BJ (cell line): ENCODE data around the gene USH2A. TPM values are rescaled to one million over a fixed set of nuclear protein-coding genes. Genes with fewer than 3 reads are reported as not detected.
A peak's percentile ranks its signal among the peaks of the same experiment; 100 is the strongest.

Experiments used
- CTCF ChIA-PET: fragments of 350-600 bp; formaldehyde crosslinking; extraction: SDS; loops from one replicate; lab custom pipeline; 2021; ENCODE audit warnings: antibody characterized with exemption, inconsistent platforms; lab: Yijun Ruan, JAX
- POLR2A ChIA-PET: fragments of 300-600 bp; sonication (Branson Sonifier 250); formaldehyde crosslinking; extraction: SDS; loops from one replicate; lab custom pipeline; 2021; ENCODE audit warnings: antibody characterized with exemption; lab: Charles Lee
- DNase-seq: peaks from one replicate; pipeline ENCODE4 v3.0.0-alpha.2; 2011; ENCODE audit warnings: low read depth
- H3K27me3 ChIP-seq: 2 replicates; pipeline ENCODE4 v1.6.0; 2011; ENCODE audit warnings: low read length; ENCODE audit not compliant: control insufficient read depth, insufficient read depth
- H3K36me3 ChIP-seq: 2 replicates; pipeline ENCODE4 v1.5.1; 2011; ENCODE audit warnings: low read length; ENCODE audit not compliant: control insufficient read depth, insufficient read depth
- H3K4me3 ChIP-seq: 2 replicates; pipeline ENCODE4 v1.5.1; 2011; ENCODE audit warnings: low read depth, mild to moderate bottlenecking, control low read depth, low read length
- CTCF ChIP-seq: IDR thresholded peaks from 2 replicates; pipeline ENCODE4 v1.5.1; 2011; ENCODE audit warnings: low read depth, mild to moderate bottlenecking, control low read depth, inconsistent platforms, low read length, moderate library complexity; ENCODE audit not compliant: insufficient read depth
- polyA plus RNA-seq: library from polyadenylated mRNA; depleted of rRNA; stranded (reverse); fragments of >200 nt; gene quantifications from 2 replicates; pipeline ENCODE4 v1.2.3, GENCODE V29; 2011

USH2A gene
- polyA plus RNA-seq, 1 experiment = under 0.01 TPM

GRCh38 chr1:215794156-215794555, 629.1 kb downstream of the USH2A start:
- Histone ChIP-seq H3K4me3 (no peak overlapping the region), H3K27me3 (no peaks in the 10 kb centered on the region), H3K36me3 (no peaks in the 10 kb centered on the region)
- ChIA-PET POLR2A (no interaction called here), CTCF (interaction anchor here (1.0 kb wide), 1 partner anchor 15 kb away, joined by 3 read pairs; no protein-coding TSS in a partner anchor)
- no peak for TF ChIP-seq CTCF
- no peak for DNase-seq

GRCh38 chr1:215793180-215793579, 630.1 kb downstream of the USH2A start:
- TF ChIP-seq CTCF = peak; percentile 46
- ChIA-PET CTCF (interaction anchor here (1.0 kb wide), 1 partner anchor 16 kb away, joined by 3 read pairs; no protein-coding TSS in a partner anchor), POLR2A (no interaction called here)
- no peak overlapping the region for H3K4me3 ChIP-seq
- no peaks in the 10 kb centered on the region for H3K27me3 ChIP-seq
- peak; percentile 89 for DNase-seq
- H3K36me3 ChIP-seq = no peaks in the 10 kb centered on the region

- CTCF ChIA-PET = interaction anchor here (1.6 kb wide), 1 partner anchor 38 kb away, joined by 3 read pairs; no protein-coding TSS in a partner anchor
- H3K27me3 ChIP-seq = no peaks in the 10 kb centered on the region
- POLR2A ChIA-PET = no interaction called here
- no peak overlapping the region for H3K4me3 ChIP-seq
- no peak for TF ChIP-seq CTCF
- H3K36me3 ChIP-seq = no peaks in the 10 kb centered on the region
- no peak for DNase-seq
Observed at GRCh38 chr1:215792446-215792845, 630.8 kb downstream of the USH2A start.

- H3K27me3 ChIP-seq = no peaks in the 10 kb centered on the region
- no peak for TF ChIP-seq CTCF
- no peaks in the 10 kb centered on the region for H3K36me3 ChIP-seq
- DNase-seq = no peak
- H3K4me3 ChIP-seq = no peak overlapping the region
- ChIA-PET CTCF (interaction anchor here (0.8 to 1.0 kb wide), 2 partner anchors 29 to 76 kb away, joined by 3 read pairs; no protein-coding TSS in a partner anchor), POLR2A (no interaction called here)
Observed at GRCh38 chr1:215789981-215790380, 633.3 kb downstream of the USH2A start.

GRCh38 chr1:215786997-215787396, 636.3 kb downstream of the USH2A start:
- H3K36me3 ChIP-seq = no peaks in the 10 kb centered on the region
- CTCF ChIA-PET = no interaction called here
- H3K27me3 ChIP-seq = no peaks in the 10 kb centered on the region
- POLR2A ChIA-PET = no interaction called here
- DNase-seq = no peak
- no peak overlapping the region for H3K4me3 ChIP-seq
- TF ChIP-seq CTCF = no peak
